IgD-negative memory B cell (primary cell): ENCODE measurements around the gene SIM2. TPM values are rescaled to one million over a fixed set of nuclear protein-coding genes. Genes with fewer than 3 reads are reported as not detected.

ENCODE experiments used
- H3K27ac Mint-ChIP-seq, 3 donors: one replicate each; pipeline ENCODE4 v1.8.0; 2020 to 2022; ENCODE audit warnings: mild to moderate bottlenecking in 3 of 3, mixed read lengths in 3 of 3, moderate library complexity in 1 of 3
- H3K27me3 Mint-ChIP-seq: one replicate; pipeline ENCODE4 v1.8.0; 2021; ENCODE audit warnings: mixed read lengths
- H3K36me3 Mint-ChIP-seq: one replicate; pipeline ENCODE4 v1.8.0; 2020; ENCODE audit warnings: mild to moderate bottlenecking, mixed read lengths
- H3K4me1 Mint-ChIP-seq, 3 donors: one replicate each; pipeline ENCODE4 v1.8.0; 2020 to 2022; ENCODE audit warnings: mixed read lengths in 3 of 3, mild to moderate bottlenecking in 1 of 3
- H3K4me3 Mint-ChIP-seq, 4 donors: one replicate each; pipeline ENCODE4 v1.8.0; 2020 to 2022; ENCODE audit warnings: mild to moderate bottlenecking in 4 of 4, mixed read lengths in 4 of 4, moderate library complexity in 3 of 4
- H3K9me3 Mint-ChIP-seq, 3 donors: one replicate each; pipeline ENCODE4 v1.8.0; 2020 to 2021; ENCODE audit warnings: mixed read lengths in 3 of 3, mild to moderate bottlenecking in 1 of 3
- polyA plus RNA-seq: library from polyadenylated mRNA; unstranded; fragments of 300-500 nt; fragmentation: Illumina TruSeq; gene quantifications from one replicate; pipeline ENCODE4 v1.2.3, GENCODE V29; 2021

Gene SIM2
- polyA plus RNA-seq, 1 donor from 2014 or later = not detected

GRCh38 chr21:36693489-36694030, 5.4 kb upstream of the SIM2 start:
- Mint-ChIP-seq H3K9me3 (peaks cover 0 to 5% (median 0%) of the 10 kb centered on the region in 3 donors), H3K4me3 (no peak overlapping the region), H3K4me1 (peaks cover 0 to 1% (median 0%) of the 10 kb centered on the region in 3 donors), H3K27me3 (peaks cover 60% of the 10 kb centered on the region), H3K27ac (no peak overlapping the region), H3K36me3 (no peaks in the 10 kb centered on the region)

- Mint-ChIP-seq H3K27ac (peak overlapping the region in 1 of 3 donors; percentile 85), H3K4me3 (no peak overlapping the region), H3K4me1 (peaks cover 0 to 1% (median 0%) of the 10 kb centered on the region in 3 donors), H3K36me3 (no peaks in the 10 kb centered on the region), H3K27me3 (peaks cover 58% of the 10 kb centered on the region), H3K9me3 (peaks cover 0 to 5% (median 0%) of the 10 kb centered on the region in 3 donors)
Measured at GRCh38 chr21:36694031-36694515, 4.8 kb upstream of the SIM2 start.

- peaks cover 55% of the 10 kb centered on the region for H3K27me3 Mint-ChIP-seq
- H3K4me3 Mint-ChIP-seq = peak overlapping the region in 1 of 4 donors; percentile 47
- peaks cover 0 to 1% (median 0%) of the 10 kb centered on the region in 3 donors for H3K4me1 Mint-ChIP-seq
- H3K27ac Mint-ChIP-seq = no peak overlapping the region
- no peaks in the 10 kb centered on the region for H3K36me3 Mint-ChIP-seq
- peaks cover 0 to 5% (median 0%) of the 10 kb centered on the region in 3 donors for H3K9me3 Mint-ChIP-seq
Measured at GRCh38 chr21:36694593-36695282, 4.2 kb upstream of the SIM2 start.

GRCh38 chr21:36695283-36695634, 3.7 kb upstream of the SIM2 start:
- peaks cover 58% of the 10 kb centered on the region for H3K27me3 Mint-ChIP-seq
- no peaks in the 10 kb centered on the region for H3K36me3 Mint-ChIP-seq
- H3K4me3 Mint-ChIP-seq = no peak overlapping the region
- H3K27ac Mint-ChIP-seq = peak overlapping the region in 2 of 3 donors; percentile 17 to 51
- H3K4me1 Mint-ChIP-seq = peaks cover 0 to 5% (median 0%) of the 10 kb centered on the region in 3 donors
- H3K9me3 Mint-ChIP-seq = peaks cover 0 to 5% (median 0%) of the 10 kb centered on the region in 3 donors

GRCh38 chr21:36695671-36696389, 3.1 kb upstream of the SIM2 start:
- H3K9me3 Mint-ChIP-seq = peaks cover 0 to 5% (median 0%) of the 10 kb centered on the region in 3 donors
- peaks cover 0 to 7% (median 0%) of the 10 kb centered on the region in 3 donors for H3K4me1 Mint-ChIP-seq
- peak overlapping the region in 2 of 3 donors; percentile 17 to 51 for H3K27ac Mint-ChIP-seq
- H3K4me3 Mint-ChIP-seq = no peak overlapping the region
- H3K36me3 Mint-ChIP-seq = no peaks in the 10 kb centered on the region
- H3K27me3 Mint-ChIP-seq = peaks cover 58% of the 10 kb centered on the region

GRCh38 chr21:36696390-36697059, 2.4 kb upstream of the SIM2 start:
- Mint-ChIP-seq H3K4me3 (no peak overlapping the region), H3K36me3 (no peaks in the 10 kb centered on the region), H3K27ac (no peak overlapping the region), H3K9me3 (peaks cover 0 to 5% (median 0%) of the 10 kb centered on the region in 3 donors), H3K4me1 (peaks cover 0 to 8% (median under 1%) of the 10 kb centered on the region in 3 donors), H3K27me3 (peaks cover 58% of the 10 kb centered on the region)

GRCh38 chr21:36697060-36697850, 1.7 kb upstream of the SIM2 start:
- Mint-ChIP-seq H3K4me3 (no peak overlapping the region), H3K27me3 (peaks cover 61% of the 10 kb centered on the region), H3K36me3 (no peaks in the 10 kb centered on the region), H3K27ac (no peak overlapping the region), H3K9me3 (peaks cover 0 to 2% (median 0%) of the 10 kb centered on the region in 3 donors), H3K4me1 (peaks cover 0 to 9% (median 2%) of the 10 kb centered on the region in 3 donors)

GRCh38 chr21:36697851-36698384, 997 bp upstream of the SIM2 start:
- Mint-ChIP-seq H3K36me3 (no peaks in the 10 kb centered on the region), H3K4me3 (no peak overlapping the region), H3K9me3 (no peaks in the 10 kb centered on the region), H3K4me1 (peaks cover 0 to 9% (median 2%) of the 10 kb centered on the region in 3 donors), H3K27me3 (peaks cover 61% of the 10 kb centered on the region), H3K27ac (no peak overlapping the region)

- Mint-ChIP-seq H3K9me3 (peaks cover 0 to 2% (median 0%) of the 10 kb centered on the region in 3 donors), H3K27ac (no peak overlapping the region), H3K36me3 (no peaks in the 10 kb centered on the region), H3K27me3 (peaks cover 66% of the 10 kb centered on the region), H3K4me1 (peaks cover 0 to 9% (median 2%) of the 10 kb centered on the region in 3 donors), H3K4me3 (no peak overlapping the region)
Measured at GRCh38 chr21:36698385-36698980, 432 bp upstream of the SIM2 start.

- Mint-ChIP-seq H3K4me1 (peaks cover 0 to 8% (median 2%) of the 10 kb centered on the region in 3 donors), H3K27me3 (peaks cover 64% of the 10 kb centered on the region), H3K4me3 (peak overlapping the region in 3 of 4 donors; percentile 52 to 65 (median 54)), H3K36me3 (no peaks in the 10 kb centered on the region), H3K9me3 (peaks cover 0 to 2% (median 0%) of the 10 kb centered on the region in 3 donors), H3K27ac (peak overlapping the region in 1 of 3 donors; percentile 86)
Measured at GRCh38 chr21:36699546-36700294, 805 bp downstream of the SIM2 start.

- peaks cover 63% of the 10 kb centered on the region for H3K27me3 Mint-ChIP-seq
- H3K36me3 Mint-ChIP-seq = no peaks in the 10 kb centered on the region
- H3K4me3 Mint-ChIP-seq = peak overlapping the region in 3 of 4 donors; percentile 52 to 65 (median 54)
- peaks cover 0 to 2% (median 0%) of the 10 kb centered on the region in 3 donors for H3K9me3 Mint-ChIP-seq
- H3K27ac Mint-ChIP-seq = peak overlapping the region in 2 of 3 donors; percentile 71 to 86
- H3K4me1 Mint-ChIP-seq = peaks cover 0 to 11% (median 2%) of the 10 kb centered on the region in 3 donors
Measured at GRCh38 chr21:36700295-36700970, 1.5 kb downstream of the SIM2 start.

- H3K9me3 Mint-ChIP-seq = peaks cover 0 to 2% (median 0%) of the 10 kb centered on the region in 3 donors
- H3K4me3 Mint-ChIP-seq = peak overlapping the region in 2 of 4 donors; percentile 25 to 73
- H3K27me3 Mint-ChIP-seq = peaks cover 63% of the 10 kb centered on the region
- H3K27ac Mint-ChIP-seq = peak overlapping the region in 1 of 3 donors; percentile 39
- peaks cover 0 to 14% (median 2%) of the 10 kb centered on the region in 3 donors for H3K4me1 Mint-ChIP-seq
- peaks cover 3% of the 10 kb centered on the region for H3K36me3 Mint-ChIP-seq
Measured at GRCh38 chr21:36700971-36701755, 2.2 kb downstream of the SIM2 start.
